ENCODE measurements around the gene MKKS. TPM values are rescaled to one million over a fixed set of nuclear protein-coding genes. Genes with fewer than 3 reads are reported as not detected.
A peak's percentile ranks its signal among the peaks of the same experiment; 100 is the strongest.

MKKS gene
- total and polyA plus RNA-seq, 2 of the 13 experiments (the other 11 are each of a cell fraction or from before 2014, with no cell fraction given) = 26.7 to 34.5 TPM

DNA sequence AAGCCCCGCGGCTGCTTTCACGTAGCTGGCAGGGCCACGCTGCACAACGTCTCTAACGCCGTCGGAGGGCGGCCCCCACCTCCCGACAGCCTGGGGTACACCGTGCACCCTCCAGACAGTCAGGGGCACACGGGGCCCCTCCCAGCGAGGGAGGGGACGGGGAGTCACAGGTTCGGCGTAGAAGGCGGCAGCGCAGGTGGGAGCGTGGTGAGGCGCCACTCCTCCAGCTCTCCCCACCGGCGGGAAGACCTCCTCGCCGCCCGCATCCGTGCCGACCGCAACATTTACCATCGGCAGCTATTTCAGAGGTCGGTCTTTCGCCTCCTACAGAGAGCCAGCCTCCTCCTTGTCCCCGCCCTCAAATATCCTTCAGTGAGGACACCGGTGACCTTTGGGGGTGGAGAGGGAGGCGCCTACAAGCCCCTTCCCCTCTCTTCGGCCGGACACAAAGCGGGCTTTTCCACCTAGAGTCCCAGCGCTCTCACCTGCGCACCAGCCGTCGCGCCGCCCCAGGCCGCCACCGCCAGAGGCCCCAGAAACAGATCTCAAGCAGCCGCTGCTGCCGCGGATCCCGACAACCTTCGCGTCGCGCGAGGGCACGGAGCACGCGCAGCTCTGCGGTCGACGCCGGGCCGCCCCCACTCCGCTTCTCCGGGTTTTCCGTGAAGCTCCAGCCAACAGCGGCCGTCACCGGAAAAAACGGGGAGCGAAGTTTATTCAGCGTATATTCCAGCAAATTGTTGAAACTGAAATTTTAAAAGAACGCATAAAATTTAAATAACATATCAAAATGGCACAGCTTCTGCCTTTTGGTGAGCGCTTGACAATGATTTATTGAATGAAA, at the start of gene MKKS (continued):
- TF ChIP-seq, protein P1, sequence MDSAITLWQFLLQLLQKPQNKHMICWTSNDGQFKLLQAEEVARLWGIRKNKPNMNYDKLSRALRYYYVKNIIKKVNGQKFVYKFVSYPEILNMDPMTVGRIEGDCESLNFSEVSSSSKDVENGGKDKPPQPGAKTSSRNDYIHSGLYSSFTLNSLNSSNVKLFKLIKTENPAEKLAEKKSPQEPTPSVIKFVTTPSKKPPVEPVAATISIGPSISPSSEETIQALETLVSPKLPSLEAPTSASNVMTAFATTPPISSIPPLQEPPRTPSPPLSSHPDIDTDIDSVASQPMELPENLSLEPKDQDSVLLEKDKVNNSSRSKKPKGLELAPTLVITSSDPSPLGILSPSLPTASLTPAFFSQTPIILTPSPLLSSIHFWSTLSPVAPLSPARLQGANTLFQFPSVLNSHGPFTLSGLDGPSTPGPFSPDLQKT (CRISPR knock-in tag; IDR thresholded peaks at IDR 0.05; ENCODE audit: borderline replicate concordance) = peak; percentile 55; the same call in 1 of the 2 replicates
- TF ChIP-seq CEBPG (CRISPR knock-in tag; IDR thresholded peaks at IDR 0.05) = peak; percentile 45
- TF ChIP-seq ZNF263 (CRISPR knock-in tag; IDR thresholded peaks at IDR 0.05) = peak; percentile 38; the same call in 1 of the 2 replicates
- no peak for TF ChIP-seq KLF9 (CRISPR knock-in tag; IDR thresholded peaks at IDR 0.05; ENCODE audit: low read depth)
- peak; percentile 88; the same call in 1 of the 2 replicates for TF ChIP-seq ZNF160 (CRISPR knock-in tag; IDR thresholded peaks at IDR 0.05)
- no peak; the same call in 1 of the 2 replicates for TF ChIP-seq CREM (IDR thresholded peaks at IDR 0.05)
- peak; percentile 45; the same call in 1 of the 2 replicates for TF ChIP-seq CREM (CRISPR knock-in tag; IDR thresholded peaks at IDR 0.05)
- TF ChIP-seq ZNF326 (CRISPR knock-in tag; IDR thresholded peaks at IDR 0.05; ENCODE audit: borderline replicate concordance) = no peak
- TF ChIP-seq HHEX (CRISPR knock-in tag; IDR thresholded peaks at IDR 0.05) = no peak
- peak; percentile 93 for TF ChIP-seq BRCA1 (CRISPR knock-in tag; IDR thresholded peaks at IDR 0.05)
- peak; percentile 74; the same call in 1 of the 2 replicates for TF ChIP-seq ZNF546 (CRISPR knock-in tag; conservative IDR thresholded peaks at IDR 0.05)
- peak; percentile 55 for TF ChIP-seq KDM3A (CRISPR knock-in tag; IDR thresholded peaks at IDR 0.05; ENCODE audit: low read depth)
- peak; percentile 93 for TF ChIP-seq CHCHD3 (CRISPR knock-in tag; IDR thresholded peaks at IDR 0.05)
- peak; percentile 87; the same call in 1 of the 2 replicates for TF ChIP-seq TMF1 (CRISPR knock-in tag; IDR thresholded peaks at IDR 0.05; ENCODE audit: low read depth)
- peak; percentile 99 for TF ChIP-seq ZNF747 (CRISPR knock-in tag; IDR thresholded peaks at IDR 0.05; ENCODE audit: borderline replicate concordance)
- TF ChIP-seq ZSCAN22 (CRISPR knock-in tag; IDR thresholded peaks at IDR 0.05) = no peak; the same call in 1 of the 2 replicates
- no peak for TF ChIP-seq SNRNP70 (IDR thresholded peaks at IDR 0.05; ENCODE audit: low read depth, low read length)
- TF ChIP-seq ZNF329 (CRISPR knock-in tag; IDR thresholded peaks at IDR 0.05; ENCODE audit: low read depth) = peak; percentile 75
- peak; percentile 52 for TF ChIP-seq TBL1XR1 (IDR thresholded peaks at IDR 0.05; ENCODE audit: borderline replicate concordance, low read length, partially characterized antibody)
- TF ChIP-seq SP5 (CRISPR knock-in tag; IDR thresholded peaks at IDR 0.05; ENCODE audit: borderline replicate concordance, low read depth) = no peak; the same call in 1 of the 2 replicates
- TF ChIP-seq HNF4A (CRISPR knock-in tag; IDR thresholded peaks at IDR 0.05) = peak; percentile 20; the same call in 1 of the 2 replicates
- no peak for TF ChIP-seq ZNF496 (CRISPR knock-in tag; IDR thresholded peaks at IDR 0.05; ENCODE audit: insufficient replicate concordance)
- peak; percentile 78 for TF ChIP-seq TSC22D2 (CRISPR knock-in tag; IDR thresholded peaks at IDR 0.05; ENCODE audit: borderline replicate concordance)
- peak; percentile 14; the same call in 1 of the 2 replicates for TF ChIP-seq ZNF879 (CRISPR knock-in tag; IDR thresholded peaks at IDR 0.05)
- TF ChIP-seq ASH2L (IDR thresholded peaks at IDR 0.05; ENCODE audit: insufficient read length, low read depth, low read length) = peak; percentile 96
- TF ChIP-seq ZNF17 (CRISPR knock-in tag; IDR thresholded peaks at IDR 0.05) = no peak
- TF ChIP-seq, protein P2, sequence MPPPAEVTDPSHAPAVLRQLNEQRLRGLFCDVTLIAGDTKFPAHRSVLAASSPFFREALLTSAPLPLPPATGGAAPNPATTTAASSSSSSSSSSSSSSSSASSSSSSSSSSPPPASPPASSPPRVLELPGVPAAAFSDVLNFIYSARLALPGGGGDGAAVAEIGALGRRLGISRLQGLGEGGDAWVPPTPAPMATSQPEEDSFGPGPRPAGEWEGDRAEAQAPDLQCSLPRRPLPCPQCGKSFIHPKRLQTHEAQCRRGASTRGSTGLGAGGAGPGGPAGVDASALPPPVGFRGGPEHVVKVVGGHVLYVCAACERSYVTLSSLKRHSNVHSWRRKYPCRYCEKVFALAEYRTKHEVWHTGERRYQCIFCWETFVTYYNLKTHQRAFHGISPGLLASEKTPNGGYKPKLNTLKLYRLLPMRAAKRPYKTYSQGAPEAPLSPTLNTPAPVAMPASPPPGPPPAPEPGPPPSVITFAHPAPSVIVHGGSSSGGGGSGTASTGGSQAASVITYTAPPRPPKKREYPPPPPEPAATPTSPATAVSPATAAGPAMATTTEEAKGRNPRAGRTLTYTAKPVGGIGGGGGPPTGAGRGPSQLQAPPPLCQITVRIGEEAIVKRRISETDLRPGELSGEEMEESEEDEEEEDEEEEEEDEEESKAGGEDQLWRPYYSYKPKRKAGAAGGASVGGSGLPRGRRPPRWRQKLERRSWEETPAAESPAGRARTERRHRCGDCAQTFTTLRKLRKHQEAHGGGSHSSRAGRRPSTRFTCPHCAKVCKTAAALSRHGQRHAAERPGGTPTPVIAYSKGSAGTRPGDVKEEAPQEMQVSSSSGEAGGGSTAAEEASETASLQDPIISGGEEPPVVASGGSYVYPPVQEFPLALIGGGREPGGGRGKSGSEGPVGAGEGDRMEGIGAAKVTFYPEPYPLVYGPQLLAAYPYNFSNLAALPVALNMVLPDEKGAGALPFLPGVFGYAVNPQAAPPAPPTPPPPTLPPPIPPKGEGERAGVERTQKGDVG (CRISPR knock-in tag; IDR thresholded peaks at IDR 0.05; ENCODE audit: borderline replicate concordance) = peak; percentile 47; the same call in 1 of the 2 replicates
- no peak for TF ChIP-seq ZNF382 (CRISPR knock-in tag; IDR thresholded peaks at IDR 0.05; ENCODE audit: borderline replicate concordance)

All from HepG2 (cell line).